HepG2 (cell line): ENCODE data around the gene GYS2. TPM values are rescaled to one million over a fixed set of nuclear protein-coding genes. Genes with fewer than 3 reads are reported as not detected.
A peak's percentile ranks its signal among the peaks of the same experiment; 100 is the strongest.

ENCODE experiments used
- AHR ChIP-seq: IDR thresholded peaks from 2 replicates; pipeline ENCODE4 v1.6.1; 2018; ENCODE audit warnings: missing genetic modification reagents, missing compliant biosample characterization
- ELF3 ChIP-seq: IDR thresholded peaks from 2 replicates; pipeline ENCODE4 v1.6.1; 2016; ENCODE audit warnings: missing genetic modification reagents, missing compliant biosample characterization
- HMG20A ChIP-seq: IDR thresholded peaks from 2 replicates; pipeline ENCODE4 v1.6.1; 2016; ENCODE audit warnings: borderline replicate concordance
- KDM1A ChIP-seq: IDR thresholded peaks from 2 replicates; pipeline ENCODE4 v1.6.1; 2016; ENCODE audit warnings: missing compliant biosample characterization
- KMT2B ChIP-seq: IDR thresholded peaks from 2 replicates; pipeline ENCODE4 v1.6.1; 2016; ENCODE audit warnings: missing genetic modification reagents, missing compliant biosample characterization
- MXI1 ChIP-seq: IDR thresholded peaks from 3 replicates; pipeline ENCODE4 v1.6.1; 2012; ENCODE audit warnings: low read depth, low read length, inconsistent platforms, borderline replicate concordance
- SAP130 ChIP-seq: IDR thresholded peaks from 2 replicates; pipeline ENCODE4 v1.6.1; 2016; ENCODE audit warnings: low read depth
- SIN3B ChIP-seq: fragments of 150-350 bp; IDR thresholded peaks from 2 replicates; pipeline ENCODE4 v1.6.1; 2014; ENCODE audit warnings: low read length
- SNAPC2 ChIP-seq: sonication (generic); formaldehyde crosslinking; IDR thresholded peaks from 2 replicates; pipeline ENCODE4 v1.8.1; 2022; ENCODE audit warnings: mild to moderate bottlenecking, missing genetic modification reagents
- SRF ChIP-seq: IDR thresholded peaks from 2 replicates; pipeline ENCODE4 v1.6.1; 2011; ENCODE audit warnings: mild to moderate bottlenecking, low read depth, low read length, moderate library complexity
- YEATS4 ChIP-seq: sonication (generic); formaldehyde crosslinking; IDR thresholded peaks from 2 replicates; pipeline ENCODE4 v1.4.0; 2020; ENCODE audit warnings: missing genetic modification reagents, borderline replicate concordance
- ZBTB42 ChIP-seq: sonication (generic); formaldehyde crosslinking; IDR thresholded peaks from 2 replicates; pipeline ENCODE4 v1.5.0; 2020; ENCODE audit warnings: mild to moderate bottlenecking, missing genetic modification reagents
- ZNF234 ChIP-seq: sonication (generic); formaldehyde crosslinking; conservative IDR thresholded peaks from 2 replicates; pipeline ENCODE4 v1.5.1; 2020; ENCODE audit warnings: mild to moderate bottlenecking, missing genetic modification reagents
- ZNF263 ChIP-seq: sonication (generic); formaldehyde crosslinking; IDR thresholded peaks from 2 replicates; pipeline ENCODE4 v1.4.0; 2020; ENCODE audit warnings: missing genetic modification reagents
- ZNF598 ChIP-seq: sonication (generic); formaldehyde crosslinking; IDR thresholded peaks from 2 replicates; pipeline ENCODE4 v1.5.1; 2020; ENCODE audit warnings: mild to moderate bottlenecking, missing genetic modification reagents, borderline replicate concordance
- polyA plus RNA-seq, 8 experiments: library from polyadenylated mRNA; depleted of rRNA in 3 of 8; stranded (reverse) in 7 of 8; unstranded in 1 of 8; fragments of >200 nt; fragmentation: Illumina TruSeq in 4 of 8; extraction: Trizol in 4 of 8; gene quantifications; 2 replicates each; pipeline versions ENCODE4 v1.2.1 to v1.2.3, GENCODE V29; 2011 to 2016; ENCODE audit warnings: low read depth in 4 of 8, missing spikeins in 1 of 8, mixed read lengths in 1 of 8; ENCODE audit not compliant: insufficient read depth in 1 of 8
- total RNA-seq, 5 experiments: library from RNA; depleted of rRNA; stranded (reverse); fragments of >200 nt; fragmentation: Illumina TruSeq; extraction: Trizol; gene quantifications; 2 replicates each; pipeline ENCODE4 v1.2.3, GENCODE V29; 2016; ENCODE audit warnings: low read depth in 1 of 5
- TF ChIP-seq, protein P1 (sequence below): sonication (generic); formaldehyde crosslinking; IDR thresholded peaks from 2 replicates; pipeline ENCODE4 v1.4.0; 2020; ENCODE audit warnings: mild to moderate bottlenecking, missing genetic modification reagents, borderline replicate concordance
- TF ChIP-seq, protein P2 (sequence below): sonication (generic); IDR thresholded peaks from 2 replicates; pipeline ENCODE4 v1.6.1; 2016; ENCODE audit warnings: low read depth, borderline replicate concordance
- TF ChIP-seq, protein P3 (sequence below): sonication (generic); formaldehyde crosslinking; IDR thresholded peaks from 2 replicates; pipeline ENCODE4 v1.5.1; 2020; ENCODE audit warnings: mild to moderate bottlenecking, moderate library complexity, missing genetic modification reagents
- TF ChIP-seq, protein P4 (sequence below): sonication (generic); formaldehyde crosslinking; IDR thresholded peaks from 2 replicates; pipeline ENCODE4 v1.4.0; 2020; ENCODE audit warnings: mild to moderate bottlenecking, missing genetic modification reagents, borderline replicate concordance

Gene GYS2
- total and polyA plus RNA-seq, 2 of the 13 experiments (the other 11 are each of a cell fraction or from before 2014, with no cell fraction given) = not detected

DNA sequence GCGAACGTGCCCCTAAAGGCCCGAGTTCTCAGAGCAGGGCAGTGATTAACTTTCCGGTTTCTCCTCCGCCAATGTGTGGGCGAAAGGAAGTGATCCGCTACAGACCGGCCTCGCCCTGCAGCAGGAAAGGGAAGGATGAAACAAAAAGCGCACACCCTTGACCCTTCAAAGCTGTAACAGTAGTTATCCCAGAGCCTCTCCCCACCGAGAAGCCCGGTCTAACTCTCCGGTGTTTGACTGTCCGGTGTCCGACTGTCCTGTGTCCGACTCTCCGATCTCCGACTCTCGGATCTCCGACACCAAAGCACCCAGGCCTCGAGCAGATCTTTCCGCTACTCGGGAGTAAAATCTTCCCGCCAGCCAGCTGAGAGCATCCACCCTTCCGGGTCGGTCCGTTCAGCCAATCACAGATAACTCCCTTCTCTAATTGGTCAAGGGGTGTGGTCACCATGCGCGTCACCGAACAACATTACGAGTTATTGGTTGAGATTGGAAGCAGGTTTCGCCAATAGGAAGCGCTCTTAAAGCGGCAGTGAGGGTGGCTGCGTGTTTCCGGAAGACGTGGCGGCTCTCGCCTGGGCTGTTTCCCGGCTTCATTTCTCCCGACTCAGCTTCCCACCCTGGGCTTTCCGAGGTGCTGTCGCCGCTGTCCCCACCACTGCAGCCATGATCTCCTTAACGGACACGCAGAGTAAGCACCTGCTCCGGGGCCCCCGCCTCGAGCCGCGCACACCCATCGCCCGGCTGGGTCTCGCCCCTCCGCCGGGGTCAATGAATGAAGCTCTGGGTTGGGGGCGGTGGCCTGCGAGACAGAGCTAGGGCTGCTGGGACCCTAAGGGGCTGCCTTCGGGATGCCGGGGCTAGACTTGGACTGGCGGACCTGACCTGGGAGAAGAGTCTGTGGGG, 103.1 kb downstream of the GYS2 start, which contains the start of the genes GOLT1B and RECQL (continued):
- TF ChIP-seq, protein P1, sequence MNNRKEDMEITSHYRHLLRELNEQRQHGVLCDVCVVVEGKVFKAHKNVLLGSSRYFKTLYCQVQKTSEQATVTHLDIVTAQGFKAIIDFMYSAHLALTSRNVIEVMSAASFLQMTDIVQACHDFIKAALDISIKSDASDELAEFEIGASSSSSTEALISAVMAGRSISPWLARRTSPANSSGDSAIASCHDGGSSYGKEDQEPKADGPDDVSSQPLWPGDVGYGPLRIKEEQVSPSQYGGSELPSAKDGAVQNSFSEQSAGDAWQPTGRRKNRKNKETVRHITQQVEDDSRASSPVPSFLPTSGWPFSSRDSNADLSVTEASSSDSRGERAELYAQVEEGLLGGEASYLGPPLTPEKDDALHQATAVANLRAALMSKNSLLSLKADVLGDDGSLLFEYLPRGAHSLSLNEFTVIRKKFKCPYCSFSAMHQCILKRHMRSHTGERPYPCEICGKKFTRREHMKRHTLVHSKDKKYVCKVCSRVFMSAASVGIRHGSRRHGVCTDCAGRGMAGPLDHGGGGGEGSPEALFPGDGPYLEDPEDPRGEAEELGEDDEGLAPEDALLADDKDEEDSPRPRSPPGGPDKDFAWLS (CRISPR knock-in tag) = no peak
- TF ChIP-seq YEATS4 (CRISPR knock-in tag) (peak; percentile 79; the same call in 1 of the 2 replicates), SNAPC2 (0 out of 2 replicates have a peak, but pooled peaks have one; percentile 49), ZNF598 (CRISPR knock-in tag) (peak; percentile 50; the same call in 1 of the 2 replicates), ZNF263 (CRISPR knock-in tag) (no peak), KMT2B (peak; percentile 93), AHR (CRISPR knock-in tag) (peak; percentile 82; the same call in 1 of the 2 replicates), SAP130 (peak; percentile 99), SRF (peak; percentile 80), HMG20A (CRISPR knock-in tag) (no peak), SIN3B (peak; percentile 87; the same call in 1 of the 2 replicates), ZNF234 (CRISPR knock-in tag) (0 out of 2 replicates have a peak, but pooled peaks have one; percentile 28), ZBTB42 (CRISPR knock-in tag) (no peak), KDM1A (CRISPR knock-in tag) (no peak), MXI1 (peak; percentile 84), ELF3 (peak; percentile 68; the same call in 1 of the 2 replicates)
- TF ChIP-seq, protein P2, sequence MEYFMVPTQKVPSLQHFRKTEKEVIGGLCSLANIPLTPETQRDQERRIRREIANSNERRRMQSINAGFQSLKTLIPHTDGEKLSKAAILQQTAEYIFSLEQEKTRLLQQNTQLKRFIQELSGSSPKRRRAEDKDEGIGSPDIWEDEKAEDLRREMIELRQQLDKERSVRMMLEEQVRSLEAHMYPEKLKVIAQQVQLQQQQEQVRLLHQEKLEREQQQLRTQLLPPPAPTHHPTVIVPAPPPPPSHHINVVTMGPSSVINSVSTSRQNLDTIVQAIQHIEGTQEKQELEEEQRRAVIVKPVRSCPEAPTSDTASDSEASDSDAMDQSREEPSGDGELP = peak; percentile 99
- TF ChIP-seq, protein P3, sequence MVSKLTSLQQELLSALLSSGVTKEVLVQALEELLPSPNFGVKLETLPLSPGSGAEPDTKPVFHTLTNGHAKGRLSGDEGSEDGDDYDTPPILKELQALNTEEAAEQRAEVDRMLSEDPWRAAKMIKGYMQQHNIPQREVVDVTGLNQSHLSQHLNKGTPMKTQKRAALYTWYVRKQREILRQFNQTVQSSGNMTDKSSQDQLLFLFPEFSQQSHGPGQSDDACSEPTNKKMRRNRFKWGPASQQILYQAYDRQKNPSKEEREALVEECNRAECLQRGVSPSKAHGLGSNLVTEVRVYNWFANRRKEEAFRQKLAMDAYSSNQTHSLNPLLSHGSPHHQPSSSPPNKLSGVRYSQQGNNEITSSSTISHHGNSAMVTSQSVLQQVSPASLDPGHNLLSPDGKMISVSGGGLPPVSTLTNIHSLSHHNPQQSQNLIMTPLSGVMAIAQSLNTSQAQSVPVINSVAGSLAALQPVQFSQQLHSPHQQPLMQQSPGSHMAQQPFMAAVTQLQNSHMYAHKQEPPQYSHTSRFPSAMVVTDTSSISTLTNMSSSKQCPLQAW = peak; percentile 31; the same call in 1 of the 2 replicates
- TF ChIP-seq, protein P4, sequence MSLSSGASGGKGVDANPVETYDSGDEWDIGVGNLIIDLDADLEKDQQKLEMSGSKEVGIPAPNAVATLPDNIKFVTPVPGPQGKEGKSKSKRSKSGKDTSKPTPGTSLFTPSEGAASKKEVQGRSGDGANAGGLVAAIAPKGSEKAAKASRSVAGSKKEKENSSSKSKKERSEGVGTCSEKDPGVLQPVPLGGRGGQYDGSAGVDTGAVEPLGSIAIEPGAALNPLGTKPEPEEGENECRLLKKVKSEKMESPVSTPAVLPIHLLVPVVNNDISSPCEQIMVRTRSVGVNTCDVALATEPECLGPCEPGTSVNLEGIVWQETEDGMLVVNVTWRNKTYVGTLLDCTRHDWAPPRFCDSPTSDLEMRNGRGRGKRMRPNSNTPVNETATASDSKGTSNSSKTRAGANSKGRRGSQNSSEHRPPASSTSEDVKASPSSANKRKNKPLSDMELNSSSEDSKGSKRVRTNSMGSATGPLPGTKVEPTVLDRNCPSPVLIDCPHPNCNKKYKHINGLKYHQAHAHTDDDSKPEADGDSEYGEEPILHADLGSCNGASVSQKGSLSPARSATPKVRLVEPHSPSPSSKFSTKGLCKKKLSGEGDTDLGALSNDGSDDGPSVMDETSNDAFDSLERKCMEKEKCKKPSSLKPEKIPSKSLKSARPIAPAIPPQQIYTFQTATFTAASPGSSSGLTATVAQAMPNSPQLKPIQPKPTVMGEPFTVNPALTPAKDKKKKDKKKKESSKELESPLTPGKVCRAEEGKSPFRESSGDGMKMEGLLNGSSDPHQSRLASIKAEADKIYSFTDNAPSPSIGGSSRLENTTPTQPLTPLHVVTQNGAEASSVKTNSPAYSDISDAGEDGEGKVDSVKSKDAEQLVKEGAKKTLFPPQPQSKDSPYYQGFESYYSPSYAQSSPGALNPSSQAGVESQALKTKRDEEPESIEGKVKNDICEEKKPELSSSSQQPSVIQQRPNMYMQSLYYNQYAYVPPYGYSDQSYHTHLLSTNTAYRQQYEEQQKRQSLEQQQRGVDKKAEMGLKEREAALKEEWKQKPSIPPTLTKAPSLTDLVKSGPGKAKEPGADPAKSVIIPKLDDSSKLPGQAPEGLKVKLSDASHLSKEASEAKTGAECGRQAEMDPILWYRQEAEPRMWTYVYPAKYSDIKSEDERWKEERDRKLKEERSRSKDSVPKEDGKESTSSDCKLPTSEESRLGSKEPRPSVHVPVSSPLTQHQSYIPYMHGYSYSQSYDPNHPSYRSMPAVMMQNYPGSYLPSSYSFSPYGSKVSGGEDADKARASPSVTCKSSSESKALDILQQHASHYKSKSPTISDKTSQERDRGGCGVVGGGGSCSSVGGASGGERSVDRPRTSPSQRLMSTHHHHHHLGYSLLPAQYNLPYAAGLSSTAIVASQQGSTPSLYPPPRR = no peak
